ENCODE data around the gene JRKL.
"Not testable (repeated sequence)": the region's sequence is repeated elsewhere in the genome, so short reads cannot be mapped to it uniquely, and the experiment has no call there.

The JRKL gene

GRCh38 chr11:96373826-96374225 is 16.0 kb upstream of the JRKL start:
- Mint-ChIP-seq H3K4me1 (ENCODE audit: low read depth) (peaks cover 5% of the 10 kb centered on the region), H3K4me3 (no peak overlapping the region), H3K27ac (no peak overlapping the region), H3K9me3 (no peaks in the 10 kb centered on the region), H3K36me3 (ENCODE audit: low read depth) (peaks cover 60% of the 10 kb centered on the region), H3K27me3 (no peaks in the 10 kb centered on the region)
- intact Hi-C loops (cut with micrococcal nuclease), result no loop called here

- Mint-ChIP-seq H3K9me3 (no peaks in the 10 kb centered on the region), H3K36me3 (ENCODE audit: low read depth) (peaks cover 47% of the 10 kb centered on the region), H3K27ac (no peak overlapping the region), H3K4me1 (ENCODE audit: low read depth) (peaks cover 10% of the 10 kb centered on the region), H3K27me3 (no peaks in the 10 kb centered on the region), H3K4me3 (no peak overlapping the region)
- intact Hi-C loops (cut with micrococcal nuclease), result no loop called here
Measured at GRCh38 chr11:96376796-96377195, 13.0 kb upstream of the JRKL start.

GRCh38 chr11:96384156-96384555 is 5.7 kb upstream of the JRKL start:
- Mint-ChIP-seq H3K27ac (no peak overlapping the region), H3K27me3 (no peaks in the 10 kb centered on the region), H3K36me3 (ENCODE audit: low read depth) (peaks cover 45% of the 10 kb centered on the region), H3K4me3 (no peak overlapping the region), H3K9me3 (no peaks in the 10 kb centered on the region), H3K4me1 (ENCODE audit: low read depth) (peaks cover 18% of the 10 kb centered on the region)
- intact Hi-C loops (cut with micrococcal nuclease), result no loop called here

- Mint-ChIP-seq H3K27ac (no peak overlapping the region), H3K9me3 (no peaks in the 10 kb centered on the region), H3K4me1 (ENCODE audit: low read depth) (peaks cover 15% of the 10 kb centered on the region), H3K4me3 (no peak overlapping the region), H3K27me3 (no peaks in the 10 kb centered on the region), H3K36me3 (ENCODE audit: low read depth) (peaks cover 48% of the 10 kb centered on the region)
- intact Hi-C loops (cut with micrococcal nuclease), result no loop called here
Measured at GRCh38 chr11:96385187-96385586, 4.6 kb upstream of the JRKL start.

- intact Hi-C loops (cut with micrococcal nuclease), result no loop called here
- peak overlapping the region; percentile 92 for H3K27ac Mint-ChIP-seq
- H3K4me1 Mint-ChIP-seq (ENCODE audit: low read depth), result peaks cover 30% of the 10 kb centered on the region
- H3K4me3 Mint-ChIP-seq, result peak overlapping the region; percentile 90
- H3K27me3 Mint-ChIP-seq, result no peaks in the 10 kb centered on the region
- H3K9me3 Mint-ChIP-seq, result no peaks in the 10 kb centered on the region
- H3K36me3 Mint-ChIP-seq (ENCODE audit: low read depth), result peaks cover 44% of the 10 kb centered on the region
Measured at GRCh38 chr11:96388891-96389719, 708 bp upstream of the JRKL start.

- Mint-ChIP-seq H3K27ac (peak overlapping the region; percentile 92), H3K36me3 (ENCODE audit: low read depth) (peaks cover 33% of the 10 kb centered on the region), H3K4me1 (ENCODE audit: low read depth) (peaks cover 30% of the 10 kb centered on the region), H3K9me3 (no peaks in the 10 kb centered on the region), H3K4me3 (peak overlapping the region; percentile 90), H3K27me3 (no peaks in the 10 kb centered on the region)
- intact Hi-C loops (cut with micrococcal nuclease), result loop anchor here (1.0 to 5.0 kb wide), 2 partner anchors 148 to 601 kb away; partner anchors contain the start of gene FAM76B
Measured at GRCh38 chr11:96390488-96390792, 627 bp downstream of the JRKL start.

- Mint-ChIP-seq H3K36me3 (ENCODE audit: low read depth) (peaks cover 33% of the 10 kb centered on the region), H3K4me3 (no peak overlapping the region), H3K9me3 (no peaks in the 10 kb centered on the region), H3K27me3 (no peaks in the 10 kb centered on the region), H3K27ac (no peak overlapping the region), H3K4me1 (ENCODE audit: low read depth) (peaks cover 30% of the 10 kb centered on the region)
- intact Hi-C loops (cut with micrococcal nuclease), result loop anchor here (5.0 kb wide), 1 partner anchor 150 kb away; no protein-coding TSS in a partner anchor
Measured at GRCh38 chr11:96391698-96392307, 2.0 kb downstream of the JRKL start.

- intact Hi-C loops (cut with micrococcal nuclease), result loop anchor here (1.0 to 5.0 kb wide), 2 partner anchors 152 to 558 kb away; no protein-coding TSS in a partner anchor
Measured at GRCh38 chr11:96393753-96394348, 4.0 kb downstream of the JRKL start.

GRCh38 chr11:96394773-96395172 is 5.0 kb downstream of the JRKL start:
- no peaks in the 10 kb centered on the region for H3K9me3 Mint-ChIP-seq
- no peak overlapping the region for H3K4me3 Mint-ChIP-seq
- intact Hi-C loops (cut with micrococcal nuclease), result loop anchor here (1.0 to 5.0 kb wide), 2 partner anchors 152 to 558 kb away; no protein-coding TSS in a partner anchor
- H3K27me3 Mint-ChIP-seq, result no peaks in the 10 kb centered on the region
- no peak overlapping the region for H3K27ac Mint-ChIP-seq
- peaks cover 19% of the 10 kb centered on the region for H3K36me3 Mint-ChIP-seq (ENCODE audit: low read depth)
- H3K4me1 Mint-ChIP-seq (ENCODE audit: low read depth), result peaks cover 15% of the 10 kb centered on the region

More at GRCh38 chr11:96393753-96394348, 4.0 kb downstream of the JRKL start:
- no peaks in the 10 kb centered on the region for H3K9me3 Mint-ChIP-seq
- peaks cover 27% of the 10 kb centered on the region for H3K36me3 Mint-ChIP-seq (ENCODE audit: low read depth)
- no peak overlapping the region for H3K27ac Mint-ChIP-seq
- H3K4me1 Mint-ChIP-seq (ENCODE audit: low read depth), result peaks cover 20% of the 10 kb centered on the region
- no peaks in the 10 kb centered on the region for H3K27me3 Mint-ChIP-seq
- no peak overlapping the region for H3K4me3 Mint-ChIP-seq

GRCh38 chr11:96396637-96397036 is 6.8 kb downstream of the JRKL start:
- Mint-ChIP-seq H3K4me3 (no peak overlapping the region), H3K9me3 (no peaks in the 10 kb centered on the region), H3K27me3 (no peaks in the 10 kb centered on the region), H3K27ac (no peak overlapping the region), H3K36me3 (ENCODE audit: low read depth) (peaks cover under 1% of the 10 kb centered on the region), H3K4me1 (ENCODE audit: low read depth) (peaks cover 3% of the 10 kb centered on the region)
- intact Hi-C loops (cut with micrococcal nuclease), result no loop called here

- no peaks in the 10 kb centered on the region for H3K4me1 Mint-ChIP-seq (ENCODE audit: low read depth)
- no peaks in the 10 kb centered on the region for H3K36me3 Mint-ChIP-seq (ENCODE audit: low read depth)
- intact Hi-C loops (cut with micrococcal nuclease), result no loop called here
- H3K9me3 Mint-ChIP-seq, result no peaks in the 10 kb centered on the region
- no peak overlapping the region for H3K27ac Mint-ChIP-seq
- no peak overlapping the region for H3K4me3 Mint-ChIP-seq
- H3K27me3 Mint-ChIP-seq, result no peaks in the 10 kb centered on the region
Measured at GRCh38 chr11:96397863-96398262, 8.1 kb downstream of the JRKL start.

- no peak overlapping the region for H3K27ac Mint-ChIP-seq
- no peaks in the 10 kb centered on the region for H3K27me3 Mint-ChIP-seq
- no peaks in the 10 kb centered on the region for H3K9me3 Mint-ChIP-seq
- H3K36me3 Mint-ChIP-seq (ENCODE audit: low read depth), result no peaks in the 10 kb centered on the region
- no peaks in the 10 kb centered on the region for H3K4me1 Mint-ChIP-seq (ENCODE audit: low read depth)
- H3K4me3 Mint-ChIP-seq, result no peak overlapping the region
- intact Hi-C loops (cut with micrococcal nuclease), result no loop called here
Measured at GRCh38 chr11:96400697-96401096, 10.9 kb downstream of the JRKL start.

GRCh38 chr11:96411412-96411811 is 21.6 kb downstream of the JRKL start:
- H3K27ac Mint-ChIP-seq; H3K36me3 Mint-ChIP-seq (ENCODE audit: low read depth); H3K9me3 Mint-ChIP-seq; H3K4me1 Mint-ChIP-seq (ENCODE audit: low read depth); intact Hi-C loops (cut with micrococcal nuclease); H3K4me3 Mint-ChIP-seq; H3K27me3 Mint-ChIP-seq: not testable (repeated sequence)

- no peak overlapping the region for H3K4me3 Mint-ChIP-seq
- no peak overlapping the region for H3K27ac Mint-ChIP-seq
- no peaks in the 10 kb centered on the region for H3K27me3 Mint-ChIP-seq
- H3K9me3 Mint-ChIP-seq, result no peaks in the 10 kb centered on the region
- H3K4me1 Mint-ChIP-seq (ENCODE audit: low read depth), result no peaks in the 10 kb centered on the region
- intact Hi-C loops (cut with micrococcal nuclease), result no loop called here
- no peaks in the 10 kb centered on the region for H3K36me3 Mint-ChIP-seq (ENCODE audit: low read depth)
Measured at GRCh38 chr11:96412761-96413381, 23.1 kb downstream of the JRKL start.
